ENCODE measurements around the gene RNF215.

Gene RNF215
- total RNA-seq: 3.3 to 7.6 reads per million in 2 experiments

- peak; percentile 65 for DNase-seq (ENCODE audit: low read depth)
Measured at GRCh38 chr22:30386960-30387827, at the start of gene RNF215. Gene RNF215, minus strand, starts transcription at chr22:30387411. Its CDS starts 98 bp downstream, at chr22:30387313.

GRCh38 chr22:30436196-30436595, 49.0 kb upstream of the RNF215 start:
- no peak for DNase-seq (ENCODE audit: low read depth)

DNA sequence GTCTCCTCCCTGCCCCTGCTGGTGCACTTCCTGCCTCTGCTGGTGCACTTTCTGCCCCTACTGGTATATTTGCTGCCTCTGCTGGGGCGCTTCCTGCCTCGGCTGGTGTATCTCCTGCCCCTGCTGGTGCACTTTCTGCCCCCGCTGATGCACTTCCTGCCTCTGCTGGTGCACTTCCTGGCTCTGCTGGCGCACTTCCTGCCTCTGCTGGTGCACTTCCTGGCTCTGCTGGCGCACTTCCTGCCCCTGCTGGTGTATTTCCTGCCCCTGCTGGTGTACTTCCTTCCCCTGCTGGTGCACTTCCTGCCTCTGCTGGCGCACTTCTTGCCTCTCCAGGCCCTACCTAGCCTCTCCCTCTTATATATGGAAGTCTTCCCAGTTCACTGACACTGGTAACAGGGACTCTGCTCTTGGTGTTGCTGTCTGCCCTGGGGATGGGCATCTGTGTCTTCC, 48.5 kb upstream of the RNF215 start:
- DNase-seq (ENCODE audit: low read depth): peak; percentile 85

DNA sequence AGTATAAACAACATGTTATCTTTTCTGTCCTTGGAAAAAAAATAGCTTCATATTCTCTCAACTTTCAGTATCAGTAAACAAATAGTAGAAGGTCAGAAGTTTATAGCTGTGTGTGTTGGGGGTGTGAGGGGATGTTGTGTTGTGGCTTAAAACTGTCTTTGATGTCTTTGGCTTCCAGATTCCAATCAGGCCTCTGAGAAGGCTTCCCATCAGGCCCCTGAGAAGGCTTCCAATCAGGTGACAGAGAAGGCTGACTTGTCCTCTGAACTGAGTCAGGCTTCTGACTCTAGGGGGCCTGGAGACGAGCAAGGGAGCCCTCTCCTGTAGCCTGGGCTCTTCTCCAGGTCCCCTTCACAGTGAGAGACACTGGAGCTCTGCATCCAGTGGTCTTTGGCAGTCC, 47.6 kb upstream of the RNF215 start:
- no peak for DNase-seq (ENCODE audit: low read depth)

GRCh38 chr22:30433773-30434172, 46.6 kb upstream of the RNF215 start:
- DNase-seq (ENCODE audit: low read depth): no peak

DNA sequence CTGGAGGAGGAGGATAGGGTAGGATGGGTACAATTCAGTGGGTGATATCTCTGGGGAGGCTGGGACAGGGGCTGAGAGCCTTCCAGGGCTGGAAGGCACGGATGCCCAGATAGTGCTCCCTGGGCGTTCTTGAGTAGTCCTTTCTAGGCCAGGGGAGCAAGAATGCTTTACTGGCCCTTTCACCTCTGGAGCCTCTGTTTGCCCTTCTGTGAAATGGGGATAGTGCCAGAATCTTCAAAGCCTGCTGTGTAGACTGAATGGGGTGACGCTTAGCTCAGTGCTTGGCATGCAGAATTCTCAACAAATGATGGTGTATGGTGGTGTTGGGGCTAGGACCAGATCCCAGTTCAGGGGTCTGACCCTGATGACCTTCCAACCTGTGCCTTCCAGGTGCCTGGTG, 46.0 kb upstream of the RNF215 start:
- no peak for DNase-seq (ENCODE audit: low read depth)

DNA sequence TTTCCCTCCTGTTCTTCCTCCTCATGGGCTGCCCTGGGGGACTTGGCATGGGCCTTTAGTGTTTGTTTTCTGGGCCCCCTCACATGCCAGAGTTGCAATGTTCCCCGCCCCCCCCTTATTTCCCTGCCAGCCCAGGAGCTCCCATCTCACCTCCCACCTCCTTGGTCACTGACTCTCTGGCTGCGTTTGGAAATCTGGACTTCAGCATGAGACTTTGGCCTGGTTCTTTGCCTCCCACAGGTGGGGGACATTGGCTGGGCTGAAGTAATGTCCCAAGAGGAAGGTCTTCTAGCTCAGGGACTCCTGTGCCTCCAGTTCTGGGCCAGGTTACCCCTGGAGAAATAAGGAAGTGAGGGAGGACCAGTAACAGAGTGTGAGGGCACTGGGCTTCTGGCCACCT, 45.3 kb upstream of the RNF215 start:
- no peak for DNase-seq (ENCODE audit: low read depth)

DNA sequence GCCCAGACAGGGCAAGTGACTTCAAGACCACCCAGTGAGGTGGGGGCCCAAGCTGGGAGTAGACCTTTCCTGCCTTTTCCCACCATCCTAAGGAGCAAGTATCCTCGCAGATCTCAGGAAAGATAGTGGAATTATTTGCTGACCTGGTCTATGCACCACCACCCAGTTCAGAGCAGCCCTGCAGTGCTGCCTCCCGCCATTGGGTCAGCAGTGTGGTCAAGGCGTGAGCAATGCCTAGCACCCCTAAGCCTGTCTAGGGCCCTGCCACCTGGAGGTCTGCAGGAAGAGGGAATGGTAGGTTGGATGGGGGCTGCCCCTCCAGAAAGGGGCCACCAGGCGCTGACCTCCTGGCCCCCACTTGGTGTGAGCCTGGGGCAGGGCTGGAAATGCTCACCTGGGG, 44.9 kb upstream of the RNF215 start:
- no peak for DNase-seq (ENCODE audit: low read depth)

GRCh38 chr22:30430933-30431332, 43.7 kb upstream of the RNF215 start:
- no peak for DNase-seq (ENCODE audit: low read depth)

GRCh38 chr22:30429887-30430286, 42.7 kb upstream of the RNF215 start:
- DNase-seq (ENCODE audit: low read depth): no peak

DNA sequence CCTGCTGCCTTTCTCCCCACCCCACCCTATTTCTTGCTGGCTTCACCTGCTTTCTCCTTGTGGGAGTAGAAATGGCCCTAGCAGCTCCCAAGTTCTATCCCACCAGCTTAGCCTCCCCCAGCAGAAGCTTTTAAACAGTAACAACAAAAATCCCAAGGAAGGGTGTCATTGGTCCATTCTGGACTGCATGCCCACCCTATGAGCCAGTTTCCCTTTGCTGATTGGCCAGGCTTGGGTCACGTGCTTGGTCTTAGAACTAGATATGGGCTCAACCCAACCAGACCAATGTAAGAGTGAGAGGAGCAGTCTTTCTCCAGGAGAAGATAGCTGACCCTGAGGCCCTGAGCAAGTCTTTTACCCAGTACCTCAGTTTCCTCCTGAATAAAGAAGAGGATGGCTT, 40.7 kb upstream of the RNF215 start:
- no peak for DNase-seq (ENCODE audit: low read depth)

GRCh38 chr22:30426388-30427353, 39.5 kb upstream of the RNF215 start:
- DNase-seq (ENCODE audit: low read depth): peak; percentile 82

GRCh38 chr22:30425616-30426387, 38.6 kb upstream of the RNF215 start, which contains the start of gene MTFP1:
Gene MTFP1, plus strand, starts transcription at chr22:30425768. Its CDS starts 112 bp downstream, at chr22:30425880.
- DNase-seq (ENCODE audit: low read depth): peak; percentile 25

DNA sequence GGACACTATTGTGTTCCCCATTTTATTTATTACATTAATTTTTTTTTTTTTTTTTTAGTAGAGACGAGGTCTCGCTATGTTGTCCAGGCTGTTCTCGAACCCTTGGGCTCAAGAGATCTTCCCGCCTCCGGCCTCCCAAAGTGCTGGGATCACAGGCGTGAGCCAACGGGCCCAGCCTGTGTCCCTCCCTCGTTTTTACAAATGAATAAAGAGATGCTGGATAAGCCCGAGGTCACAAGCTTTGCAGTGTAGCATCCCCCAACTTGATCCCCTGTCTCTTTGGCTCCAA, 38.1 kb upstream of the RNF215 start:
- DNase-seq (ENCODE audit: low read depth): no peak

DNA sequence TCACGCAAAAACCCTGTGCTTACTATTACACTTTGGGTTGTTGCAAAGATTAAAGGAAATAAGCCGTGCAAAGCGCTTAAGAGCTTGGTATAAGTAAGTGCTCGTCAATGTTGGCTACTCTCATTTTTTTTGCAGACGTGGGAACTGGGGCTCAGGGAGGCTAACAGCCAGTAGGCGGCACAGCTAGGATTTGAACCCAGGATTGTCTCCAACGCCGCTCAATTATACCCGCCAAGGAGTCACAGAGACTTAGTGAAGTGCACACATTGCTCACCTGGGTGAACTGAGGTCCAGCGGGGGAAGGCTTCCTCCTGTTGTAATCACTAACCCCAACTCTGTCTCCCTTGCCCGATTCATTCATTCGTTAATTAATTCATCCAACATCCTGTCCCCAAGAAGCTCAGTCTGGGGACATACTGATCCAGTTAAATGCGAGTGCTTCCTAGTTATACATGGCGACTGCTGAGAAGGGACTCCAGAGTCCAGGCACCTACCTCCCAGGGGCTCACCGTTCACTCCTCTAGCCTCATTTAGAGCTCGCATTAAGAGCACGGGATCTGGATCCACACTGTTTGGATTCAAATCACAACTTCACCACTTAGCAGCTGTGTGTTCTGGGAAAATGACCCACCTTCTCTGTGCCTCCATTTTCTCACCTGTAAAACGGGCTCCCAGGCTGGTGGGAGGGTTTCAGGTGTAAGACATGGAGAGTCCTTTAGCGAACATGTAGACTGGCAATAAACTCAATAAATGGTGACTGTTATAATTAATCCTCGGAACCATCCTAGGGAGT, 37.5 kb upstream of the RNF215 start:
- DNase-seq (ENCODE audit: low read depth): no peak

DNA sequence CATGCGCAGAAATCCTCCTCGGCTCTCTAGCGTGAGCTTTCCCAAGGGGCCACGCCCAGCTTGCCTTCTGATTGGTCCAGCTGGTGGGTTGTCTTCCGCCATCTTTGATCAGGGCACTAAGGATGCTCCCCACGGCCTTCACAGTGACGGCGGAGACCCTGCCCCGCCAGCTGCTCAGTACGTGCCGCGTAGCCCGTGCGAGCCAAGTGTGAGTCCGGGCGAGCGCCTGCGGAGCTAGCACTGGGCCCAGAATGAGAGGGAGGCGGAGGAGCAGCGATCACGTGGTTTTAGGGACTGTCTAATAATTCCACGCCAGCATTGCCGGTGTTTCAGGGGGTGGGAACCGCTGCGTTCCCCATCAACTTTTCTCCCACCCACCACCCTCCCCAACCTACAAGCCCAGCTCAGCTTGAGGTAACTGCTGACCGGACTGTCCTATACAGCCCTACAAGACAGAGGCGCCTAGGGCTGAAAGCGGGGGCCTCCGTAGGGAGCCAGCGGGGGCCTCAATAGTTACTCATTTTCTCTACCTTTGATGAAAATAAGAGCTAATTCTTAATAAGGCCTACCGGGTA, 36.8 kb upstream of the RNF215 start:
- peak; percentile 98 for DNase-seq (ENCODE audit: low read depth)

DNA sequence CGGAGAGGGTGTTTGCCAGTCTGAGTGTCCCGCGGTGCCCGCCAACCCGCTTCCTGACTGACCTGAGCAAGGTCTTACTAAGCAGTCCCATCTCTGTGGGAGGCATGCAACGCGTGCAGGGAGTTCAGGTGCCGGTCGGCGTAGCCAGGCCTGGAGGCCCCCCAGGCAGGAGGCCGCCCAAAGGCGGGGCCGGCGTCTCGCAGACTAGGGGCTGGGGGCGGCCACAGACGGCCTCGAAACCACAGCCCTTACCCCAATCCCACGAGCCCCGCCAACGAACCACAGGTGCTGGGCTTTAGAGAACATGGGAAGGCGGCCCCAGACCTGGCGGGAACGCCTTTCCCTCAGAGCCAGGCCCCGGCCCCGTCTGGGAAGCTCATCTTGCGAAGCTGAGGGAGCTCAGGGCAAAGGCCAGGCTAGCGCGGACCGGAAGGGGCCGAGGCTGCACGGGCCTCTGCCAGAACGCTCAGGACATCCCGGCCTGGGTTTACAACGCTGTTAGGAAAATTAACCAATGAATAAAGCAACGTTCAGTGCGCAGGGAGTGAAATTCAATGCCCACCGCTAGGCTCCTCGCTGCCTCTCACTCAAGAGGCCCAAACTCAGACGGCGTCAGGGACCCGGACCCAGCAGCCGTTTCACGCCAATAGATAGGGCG, 36.2 kb upstream of the RNF215 start:
- no peak for DNase-seq (ENCODE audit: low read depth)

DNA sequence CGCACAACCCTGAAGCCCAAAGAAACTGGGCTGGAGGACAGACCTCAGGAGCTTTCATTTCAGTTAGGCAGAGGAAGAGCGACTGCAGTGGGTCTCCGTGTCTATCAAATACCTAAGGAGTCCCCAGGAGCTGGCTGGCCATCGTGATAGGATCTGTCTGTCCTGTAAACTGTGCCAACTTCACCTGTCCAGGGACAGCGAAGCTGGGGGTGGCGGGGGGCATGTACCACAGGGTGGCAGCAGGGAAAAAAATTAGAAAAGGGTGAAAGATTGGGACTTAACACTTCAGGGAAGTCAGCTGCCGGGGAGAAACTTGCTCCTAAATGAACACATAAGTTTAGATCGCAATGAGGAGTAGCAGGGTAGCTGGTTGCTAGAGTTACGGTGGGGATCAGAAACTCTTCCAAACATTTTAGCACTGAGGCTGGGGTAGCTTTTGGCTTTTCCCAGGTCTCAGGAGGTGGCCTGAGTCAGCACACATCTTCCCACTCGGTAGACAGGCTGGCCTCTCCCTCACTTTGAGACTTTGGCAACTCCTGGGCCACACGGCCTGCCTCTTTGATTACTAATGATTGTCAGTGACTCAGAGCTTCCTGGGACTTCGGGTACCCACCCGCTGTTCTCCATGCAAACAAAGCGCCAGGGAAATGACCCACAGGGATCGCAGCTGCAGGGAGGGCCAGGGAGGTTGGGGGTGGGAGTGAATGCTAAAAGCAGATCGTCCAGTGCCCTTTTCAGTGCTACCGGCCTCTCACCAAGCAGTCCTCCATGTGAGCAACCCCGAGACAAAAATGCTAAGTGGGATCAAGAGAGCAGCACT, 35.5 kb upstream of the RNF215 start:
- DNase-seq (ENCODE audit: low read depth): no peak

All from T follicular helper cell (primary cell).